WTC11 (cell line): ENCODE data around the gene KLHDC3. TPM values are rescaled to one million over a fixed set of nuclear protein-coding genes. Genes with fewer than 3 reads are reported as not detected.
"Not testable (repeated sequence)": the region's sequence is repeated elsewhere in the genome, so short reads cannot be mapped to it uniquely, and the experiment has no call there.

Source experiments
- ATAC-seq: fragments of 200-7000 bp; cut with Tn5 transposase; 2 replicates; pipeline ENCODE4 v1.10.0; 2021; ENCODE audit warnings: mild to moderate bottlenecking, moderate library complexity
- CTCF ChIA-PET: fragments of 300-600 bp; sonication (Branson Sonifier 250); formaldehyde crosslinking; loops from one replicate; lab custom pipeline; 2021; ENCODE audit warnings: antibody characterized with exemption; lab: Charles Lee
- POLR2A ChIA-PET: fragments of 350-600 bp; sonication (Branson Sonifier 250); formaldehyde crosslinking; loops from one replicate; lab custom pipeline; 2021; ENCODE audit warnings: antibody characterized with exemption; lab: Charles Lee
- DNase-seq: peaks from one replicate; pipeline ENCODE4 v3.0.0; 2021; ENCODE audit warnings: low spot score
- H3K27ac Mint-ChIP-seq: 2 replicates; pipeline ENCODE4 v1.8.0; 2021; ENCODE audit warnings: mixed read lengths
- H3K27me3 Mint-ChIP-seq: 2 replicates; pipeline ENCODE4 v1.8.0; 2021; ENCODE audit warnings: low read depth, mild to moderate bottlenecking, moderate library complexity, mixed read lengths
- H3K36me3 Mint-ChIP-seq: 2 replicates; pipeline ENCODE4 v1.8.0; 2021; ENCODE audit warnings: mixed read lengths
- H3K4me1 Mint-ChIP-seq: 2 replicates; pipeline ENCODE4 v1.8.0; 2022; ENCODE audit warnings: mixed read lengths
- H3K4me3 Mint-ChIP-seq: 2 replicates; pipeline ENCODE4 v1.8.0; 2021; ENCODE audit warnings: mild to moderate bottlenecking, moderate library complexity, mixed read lengths
- H3K9me3 Mint-ChIP-seq: 2 replicates; pipeline ENCODE4 v1.8.0; 2021; ENCODE audit warnings: mixed read lengths
- ATF1 ChIP-seq: sonication (generic); formaldehyde crosslinking; IDR thresholded peaks from 2 replicates; pipeline ENCODE4 v1.8.1; 2023; ENCODE audit warnings: mild to moderate bottlenecking, moderate library complexity, missing genetic modification reagents
- CREB1 ChIP-seq: sonication (generic); formaldehyde crosslinking; IDR thresholded peaks from 2 replicates; pipeline ENCODE4 v1.8.0; 2023; ENCODE audit warnings: mild to moderate bottlenecking, missing genetic modification reagents
- ELF4 ChIP-seq: sonication (generic); formaldehyde crosslinking; IDR thresholded peaks from 2 replicates; pipeline ENCODE4 v1.8.1; 2022; ENCODE audit warnings: low read depth, mild to moderate bottlenecking, moderate library complexity, missing genetic modification reagents
- ETV6 ChIP-seq: sonication (generic); formaldehyde crosslinking; IDR thresholded peaks from 2 replicates; pipeline ENCODE4 v1.8.1; 2022; ENCODE audit warnings: mild to moderate bottlenecking, missing genetic modification reagents
- FOXJ3 ChIP-seq: sonication (generic); formaldehyde crosslinking; IDR thresholded peaks from 2 replicates; pipeline ENCODE4 v1.9.0; 2021; ENCODE audit warnings: missing genetic modification reagents, mild to moderate bottlenecking, borderline replicate concordance
- FOXK1 ChIP-seq: sonication (generic); formaldehyde crosslinking; IDR thresholded peaks from 2 replicates; pipeline ENCODE4 v1.8.0; 2022; ENCODE audit warnings: mild to moderate bottlenecking, moderate library complexity, missing genetic modification reagents
- GRHL2 ChIP-seq: fragments of 250-450 bp; sonication (Bioruptor Pico); IDR thresholded peaks from 2 replicates; pipeline ENCODE4 v1.8.0; 2022; ENCODE audit warnings: mild to moderate bottlenecking, moderate library complexity; ENCODE audit not compliant: insufficient replicate concordance, severe bottlenecking
- GTF2I ChIP-seq: fragments of 250-450 bp; sonication (Bioruptor Pico); conservative IDR thresholded peaks from 2 replicates; pipeline ENCODE4 v1.4.0; 2021; ENCODE audit warnings: mild to moderate bottlenecking
- NR1H2 ChIP-seq: sonication (generic); formaldehyde crosslinking; IDR thresholded peaks from 2 replicates; pipeline ENCODE4 v1.9.0; 2021; ENCODE audit warnings: mild to moderate bottlenecking, moderate library complexity, missing genetic modification reagents
- TCF7 ChIP-seq: sonication (generic); formaldehyde crosslinking; IDR thresholded peaks from 2 replicates; pipeline ENCODE4 v1.8.0; 2022; ENCODE audit warnings: mild to moderate bottlenecking, low read depth, missing genetic modification reagents, moderate library complexity
- TEAD1 ChIP-seq: sonication (generic); formaldehyde crosslinking; IDR thresholded peaks from 2 replicates; pipeline ENCODE4 v1.8.0; 2022; ENCODE audit warnings: mild to moderate bottlenecking, missing genetic modification reagents
- TEAD4 ChIP-seq: sonication (generic); formaldehyde crosslinking; IDR thresholded peaks from 2 replicates; pipeline ENCODE4 v1.8.0; 2022; ENCODE audit warnings: mild to moderate bottlenecking, missing genetic modification reagents
- TP53 ChIP-seq: sonication (generic); formaldehyde crosslinking; IDR thresholded peaks from 2 replicates; pipeline ENCODE4 v1.8.1; 2023; ENCODE audit warnings: mild to moderate bottlenecking, missing genetic modification reagents
- ZBTB21 ChIP-seq: sonication (generic); formaldehyde crosslinking; IDR thresholded peaks from 2 replicates; pipeline ENCODE4 v1.8.1; 2023; ENCODE audit warnings: mild to moderate bottlenecking, missing genetic modification reagents, borderline replicate concordance
- ZNF121 ChIP-seq: sonication (generic); formaldehyde crosslinking; IDR thresholded peaks from 2 replicates; pipeline ENCODE4 v1.8.0; 2023; ENCODE audit warnings: missing genetic modification reagents
- ZNF232 ChIP-seq: sonication (generic); formaldehyde crosslinking; IDR thresholded peaks from 2 replicates; pipeline ENCODE4 v1.8.0; 2022; ENCODE audit warnings: mild to moderate bottlenecking, missing genetic modification reagents
- total RNA-seq: library from RNA; stranded (reverse); gene quantifications from 3 replicates; pipeline ENCODE4 v1.2.3, GENCODE V29; 2021
- TF ChIP-seq, protein P1 (sequence below): sonication (generic); formaldehyde crosslinking; IDR thresholded peaks from 2 replicates; pipeline ENCODE4 v1.8.1; 2022; ENCODE audit warnings: mild to moderate bottlenecking, missing genetic modification reagents, moderate library complexity, borderline replicate concordance
- TF ChIP-seq, protein P2 (sequence below): sonication (generic); formaldehyde crosslinking; IDR thresholded peaks from 2 replicates; pipeline ENCODE4 v1.8.0; 2022; ENCODE audit warnings: mild to moderate bottlenecking, missing genetic modification reagents
- TF ChIP-seq, protein P3 (sequence below): fragments of 200-600 bp; IDR thresholded peaks from 2 replicates; pipeline ENCODE4 v1.8.0; 2022; ENCODE audit warnings: antibody characterized with exemption

Gene KLHDC3
- total RNA-seq, 1 experiment from 2014 or later = 172 TPM

DNA sequence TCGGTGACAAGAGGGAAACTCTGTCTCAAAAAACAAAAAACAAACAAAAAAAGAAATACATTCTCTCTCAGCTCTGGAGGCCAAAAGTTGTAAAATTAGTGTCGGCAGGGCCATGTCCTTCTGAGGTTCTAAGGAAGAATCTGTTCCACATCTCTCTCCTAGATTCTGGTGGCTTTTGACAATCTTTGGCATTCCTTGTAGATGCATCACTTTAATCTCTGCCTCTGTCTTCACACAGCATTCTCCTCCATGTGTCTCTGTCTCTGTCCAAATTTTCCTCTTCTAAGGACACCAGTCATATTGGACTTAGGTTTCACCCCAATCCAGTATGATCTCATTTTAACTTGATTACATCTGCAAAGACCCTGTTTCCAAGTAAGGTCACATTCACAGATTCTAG, 20.6 kb upstream of the KLHDC3 start:
- ATAC-seq = no peak
- peak overlapping the region; percentile 2; the same call in 1 of the 2 replicates for H3K27ac Mint-ChIP-seq
- ChIA-PET CTCF (no interaction called here), POLR2A (no interaction called here)
- no peaks in the 10 kb centered on the region for H3K9me3 Mint-ChIP-seq
- H3K27me3 Mint-ChIP-seq = no peaks in the 10 kb centered on the region
- TF ChIP-seq TP53 (CRISPR knock-in tag) = no peak
- TF ChIP-seq TCF7 (CRISPR knock-in tag) = no peak
- TF ChIP-seq ZNF121 (CRISPR knock-in tag) = no peak
- no peak for TF ChIP-seq ATF1 (CRISPR knock-in tag)
- no peak for TF ChIP-seq ETV6 (CRISPR knock-in tag)
- TF ChIP-seq, protein P1, sequence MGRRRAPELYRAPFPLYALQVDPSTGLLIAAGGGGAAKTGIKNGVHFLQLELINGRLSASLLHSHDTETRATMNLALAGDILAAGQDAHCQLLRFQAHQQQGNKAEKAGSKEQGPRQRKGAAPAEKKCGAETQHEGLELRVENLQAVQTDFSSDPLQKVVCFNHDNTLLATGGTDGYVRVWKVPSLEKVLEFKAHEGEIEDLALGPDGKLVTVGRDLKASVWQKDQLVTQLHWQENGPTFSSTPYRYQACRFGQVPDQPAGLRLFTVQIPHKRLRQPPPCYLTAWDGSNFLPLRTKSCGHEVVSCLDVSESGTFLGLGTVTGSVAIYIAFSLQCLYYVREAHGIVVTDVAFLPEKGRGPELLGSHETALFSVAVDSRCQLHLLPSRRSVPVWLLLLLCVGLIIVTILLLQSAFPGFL (CRISPR knock-in tag) = no peak
- TF ChIP-seq, protein P2, sequence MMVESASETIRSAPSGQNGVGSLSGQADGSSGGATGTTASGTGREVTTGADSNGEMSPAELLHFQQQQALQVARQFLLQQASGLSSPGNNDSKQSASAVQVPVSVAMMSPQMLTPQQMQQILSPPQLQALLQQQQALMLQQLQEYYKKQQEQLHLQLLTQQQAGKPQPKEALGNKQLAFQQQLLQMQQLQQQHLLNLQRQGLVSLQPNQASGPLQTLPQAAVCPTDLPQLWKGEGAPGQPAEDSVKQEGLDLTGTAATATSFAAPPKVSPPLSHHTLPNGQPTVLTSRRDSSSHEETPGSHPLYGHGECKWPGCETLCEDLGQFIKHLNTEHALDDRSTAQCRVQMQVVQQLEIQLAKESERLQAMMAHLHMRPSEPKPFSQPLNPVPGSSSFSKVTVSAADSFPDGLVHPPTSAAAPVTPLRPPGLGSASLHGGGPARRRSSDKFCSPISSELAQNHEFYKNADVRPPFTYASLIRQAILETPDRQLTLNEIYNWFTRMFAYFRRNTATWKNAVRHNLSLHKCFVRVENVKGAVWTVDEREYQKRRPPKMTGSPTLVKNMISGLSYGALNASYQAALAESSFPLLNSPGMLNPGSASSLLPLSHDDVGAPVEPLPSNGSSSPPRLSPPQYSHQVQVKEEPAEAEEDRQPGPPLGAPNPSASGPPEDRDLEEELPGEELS = no peak
- TF ChIP-seq, protein P3, sequence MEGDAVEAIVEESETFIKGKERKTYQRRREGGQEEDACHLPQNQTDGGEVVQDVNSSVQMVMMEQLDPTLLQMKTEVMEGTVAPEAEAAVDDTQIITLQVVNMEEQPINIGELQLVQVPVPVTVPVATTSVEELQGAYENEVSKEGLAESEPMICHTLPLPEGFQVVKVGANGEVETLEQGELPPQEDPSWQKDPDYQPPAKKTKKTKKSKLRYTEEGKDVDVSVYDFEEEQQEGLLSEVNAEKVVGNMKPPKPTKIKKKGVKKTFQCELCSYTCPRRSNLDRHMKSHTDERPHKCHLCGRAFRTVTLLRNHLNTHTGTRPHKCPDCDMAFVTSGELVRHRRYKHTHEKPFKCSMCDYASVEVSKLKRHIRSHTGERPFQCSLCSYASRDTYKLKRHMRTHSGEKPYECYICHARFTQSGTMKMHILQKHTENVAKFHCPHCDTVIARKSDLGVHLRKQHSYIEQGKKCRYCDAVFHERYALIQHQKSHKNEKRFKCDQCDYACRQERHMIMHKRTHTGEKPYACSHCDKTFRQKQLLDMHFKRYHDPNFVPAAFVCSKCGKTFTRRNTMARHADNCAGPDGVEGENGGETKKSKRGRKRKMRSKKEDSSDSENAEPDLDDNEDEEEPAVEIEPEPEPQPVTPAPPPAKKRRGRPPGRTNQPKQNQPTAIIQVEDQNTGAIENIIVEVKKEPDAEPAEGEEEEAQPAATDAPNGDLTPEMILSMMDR = no peak
- TF ChIP-seq FOXJ3 (CRISPR knock-in tag) = no peak
- TF ChIP-seq ZBTB21 = no peak
- no peak for TF ChIP-seq ELF4 (CRISPR knock-in tag)
- no peak for TF ChIP-seq TEAD1 (CRISPR knock-in tag)
- no peak for TF ChIP-seq ZNF232
- TF ChIP-seq GTF2I (CRISPR knock-in tag) = no peak
- TF ChIP-seq FOXK1 = no peak
- H3K4me3 Mint-ChIP-seq = no peak overlapping the region
- H3K36me3 Mint-ChIP-seq = peaks cover 21% of the 10 kb centered on the region
- no peaks in the 10 kb centered on the region for H3K4me1 Mint-ChIP-seq
- DNase-seq = no peak

DNA sequence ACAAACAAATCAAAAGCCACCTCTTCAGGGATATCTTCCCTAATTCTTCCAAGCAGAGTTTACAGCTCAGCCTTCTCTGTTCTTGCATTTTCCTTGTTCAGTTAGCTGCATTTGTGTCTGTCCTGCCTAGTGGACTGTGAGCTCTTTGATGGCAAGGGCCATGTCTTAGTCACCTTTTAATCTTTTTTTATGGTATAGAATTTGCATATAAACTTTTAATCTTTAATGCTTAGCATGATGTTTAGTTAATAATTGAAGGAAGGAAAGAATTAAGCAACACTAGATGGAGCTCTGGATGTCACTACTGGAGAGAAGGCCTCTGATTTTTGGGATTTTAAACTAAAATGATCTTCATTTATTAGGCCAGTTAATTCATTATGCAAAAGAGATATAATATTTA, 17.5 kb upstream of the KLHDC3 start:
- ChIA-PET POLR2A (interaction anchor here (1.2 to 1.4 kb wide), 2 partner anchors 13 to 17 kb away, joined by 3 to 5 read pairs; partner anchors contain the start of genes PEX6 and PPP2R5D), CTCF (interaction anchor here (0.8 to 2.2 kb wide), 7 partner anchors 12 to 147 kb away, joined by 4 to 11 read pairs (median 5); partner anchors contain the start of genes CNPY3, KLHDC3, MEA1 and PEX6)
- Mint-ChIP-seq H3K27me3 (no peaks in the 10 kb centered on the region), H3K36me3 (peaks cover 5% of the 10 kb centered on the region; the same call in 1 of the 2 replicates), H3K27ac (no peak overlapping the region), H3K4me3 (no peak overlapping the region), H3K4me1 (no peaks in the 10 kb centered on the region), H3K9me3 (no peaks in the 10 kb centered on the region)
- no peak for TF ChIP-seq CREB1 (CRISPR knock-in tag)
- no peak for TF ChIP-seq ZBTB21
- ATAC-seq (no peak), DNase-seq (no peak)

DNA sequence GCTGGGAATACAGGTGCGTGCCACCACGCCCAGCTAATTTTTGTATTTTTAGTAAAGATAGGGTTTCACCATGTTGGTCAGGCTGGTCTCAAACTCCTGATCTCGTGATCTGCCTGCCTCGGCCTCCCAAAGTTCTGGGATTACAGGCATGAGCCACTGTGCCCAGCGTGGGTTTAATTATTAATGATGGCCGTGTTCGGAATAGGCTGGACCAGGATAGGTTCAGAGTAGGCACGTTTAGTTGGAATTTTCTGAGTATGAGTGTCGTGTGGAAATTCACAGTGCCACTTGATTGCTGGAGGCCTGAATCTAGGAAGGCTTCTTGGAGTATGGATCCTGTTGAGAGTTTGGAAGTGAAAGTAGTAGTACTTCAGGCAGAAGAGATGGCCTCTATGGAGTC, 15.8 kb upstream of the KLHDC3 start:
- H3K9me3 Mint-ChIP-seq, H3K4me3 Mint-ChIP-seq, POLR2A ChIA-PET, H3K36me3 Mint-ChIP-seq, DNase-seq, H3K4me1 Mint-ChIP-seq, H3K27ac Mint-ChIP-seq, ATAC-seq, H3K27me3 Mint-ChIP-seq: not testable (repeated sequence)
- CTCF ChIA-PET = interaction anchor here (1.0 kb wide), 1 partner anchor 16 kb away, joined by 3 read pairs; the partner anchor contains the start of genes KLHDC3 and MEA1

DNA sequence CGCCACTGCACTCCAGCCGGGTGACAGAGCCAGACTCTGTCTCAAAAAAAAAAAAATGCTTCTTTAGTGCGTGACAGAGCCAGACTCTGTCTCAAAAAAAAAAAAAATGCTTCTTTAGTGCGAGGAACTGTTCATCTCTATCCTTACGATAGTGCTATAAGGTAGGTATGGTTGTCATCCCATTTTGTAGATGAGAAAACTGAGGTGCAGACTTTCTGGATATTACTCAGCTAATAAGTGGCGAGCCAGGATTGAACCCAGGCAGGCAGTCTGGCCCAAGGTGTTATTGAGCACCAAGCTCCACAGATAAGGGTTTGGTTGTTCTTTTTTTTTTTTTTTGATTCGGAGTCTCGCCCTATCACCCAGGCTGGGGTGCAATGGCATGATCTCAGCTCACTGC, 12.2 kb upstream of the KLHDC3 start:
- ChIA-PET CTCF (no interaction called here), POLR2A (no interaction called here)
- H3K4me1 Mint-ChIP-seq = peaks cover 4% of the 10 kb centered on the region; the same call in 1 of the 2 replicates
- ATAC-seq = no peak
- H3K27me3 Mint-ChIP-seq = no peaks in the 10 kb centered on the region
- TF ChIP-seq TP53 (CRISPR knock-in tag) = no peak
- TF ChIP-seq TEAD4 (CRISPR knock-in tag) = no peak
- TF ChIP-seq, protein P2 = no peak
- no peak for TF ChIP-seq GRHL2 (CRISPR knock-in tag)
- TF ChIP-seq ZBTB21 = no peak
- no peak for TF ChIP-seq NR1H2 (CRISPR knock-in tag)
- H3K36me3 Mint-ChIP-seq = peaks cover 7% of the 10 kb centered on the region
- no peak for DNase-seq
- H3K27ac Mint-ChIP-seq = no peak overlapping the region
- H3K9me3 Mint-ChIP-seq = no peaks in the 10 kb centered on the region
- no peak overlapping the region for H3K4me3 Mint-ChIP-seq
